ACC112 (cell line): ENCODE data around the gene NAALAD2.

Experiments
- H2AFZ ChIP-seq: fragments of 200-600 bp; sonication (generic); one replicate; pipeline ENCODE4 v1.6.0; 2017; ENCODE audit warnings: antibody characterized with exemption, low read length; ENCODE audit not compliant: unreplicated experiment
- H3K27ac ChIP-seq: fragments of 200-600 bp; sonication (generic); 2 replicates; pipeline ENCODE4 v1.5.1; 2014; ENCODE audit warnings: low read depth, mild to moderate bottlenecking, antibody characterized with exemption, low read length, moderate library complexity
- H3K27me3 ChIP-seq: fragments of 200-600 bp; sonication (generic); 2 replicates; pipeline ENCODE4 v1.6.1; 2014; ENCODE audit warnings: mild to moderate bottlenecking, antibody characterized with exemption, low read length, moderate library complexity, mixed read lengths; ENCODE audit not compliant: insufficient read depth
- H3K36me3 ChIP-seq: fragments of 200-600 bp; sonication (generic); 2 replicates; pipeline ENCODE4 v1.6.1; 2016; ENCODE audit warnings: mild to moderate bottlenecking, antibody characterized with exemption, low read length, moderate library complexity, mixed read lengths; ENCODE audit not compliant: insufficient read depth
- H3K4me1 ChIP-seq: fragments of 200-600 bp; sonication (generic); one replicate; pipeline ENCODE4 v1.6.1; 2016; ENCODE audit warnings: low read length, mixed read lengths; ENCODE audit not compliant: insufficient read depth, unreplicated experiment, control insufficient read depth
- H3K4me3 ChIP-seq: fragments of 200-600 bp; sonication (generic); 2 replicates; pipeline ENCODE4 v1.5.1; 2014; ENCODE audit warnings: mild to moderate bottlenecking, low read depth, low read length
- H3K79me2 ChIP-seq: fragments of 200-600 bp; sonication (generic); one replicate; pipeline ENCODE4 v1.6.0; 2016; ENCODE audit warnings: low read length; ENCODE audit not compliant: control insufficient read depth, unreplicated experiment, insufficient read depth

The NAALAD2 gene

DNA sequence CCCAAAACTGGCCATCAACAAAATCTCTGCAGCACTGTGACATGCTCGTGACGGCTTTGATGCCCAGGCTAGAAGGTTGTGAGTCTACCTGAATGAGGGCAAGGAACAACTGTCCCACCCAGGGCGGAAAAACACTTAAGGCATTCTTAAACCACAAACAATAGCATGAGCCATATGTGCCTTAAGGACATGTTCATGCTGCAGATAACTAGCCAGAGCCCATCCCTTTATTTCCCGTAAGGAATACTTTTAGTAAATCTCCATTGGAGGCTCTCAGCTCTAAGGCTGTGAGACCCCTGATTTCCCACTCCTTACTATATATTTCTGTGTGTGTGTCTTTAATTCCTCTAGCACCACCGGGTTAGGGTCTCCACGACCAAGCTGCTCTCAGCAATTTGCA lies 85.0 kb downstream of the NAALAD2 start:
- no peak overlapping the region for H3K4me3 ChIP-seq
- H3K4me1 ChIP-seq, result peaks cover 20% of the 10 kb centered on the region
- H3K27ac ChIP-seq, result no peak overlapping the region
- H2AFZ ChIP-seq, result no peak overlapping the region
- H3K79me2 ChIP-seq, result peaks cover 78% of the 10 kb centered on the region
- no peaks in the 10 kb centered on the region for H3K27me3 ChIP-seq
- peaks cover 7% of the 10 kb centered on the region; the same call in 1 of the 2 replicates for H3K36me3 ChIP-seq

DNA sequence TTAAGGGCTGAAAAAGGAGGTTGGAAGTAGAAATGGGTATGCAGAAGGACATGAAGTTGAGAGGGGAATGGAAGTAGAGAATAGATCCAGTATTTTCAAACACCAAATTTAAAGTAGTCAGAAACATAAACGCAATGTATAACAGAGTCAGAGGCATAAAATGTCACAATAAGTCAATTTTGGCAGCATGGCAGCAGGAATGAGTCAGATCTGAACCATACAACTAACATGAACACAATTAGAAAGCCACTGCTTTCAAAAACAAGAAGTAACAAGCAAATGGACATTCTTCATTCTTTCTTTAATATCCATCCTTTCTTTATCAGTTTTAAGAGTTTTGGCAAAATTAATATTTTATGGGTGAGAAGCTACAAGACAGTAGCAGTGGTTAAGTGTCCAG lies 85.9 kb downstream of the NAALAD2 start:
- H3K36me3 ChIP-seq, result no peaks in the 10 kb centered on the region
- H3K79me2 ChIP-seq, result peaks cover 69% of the 10 kb centered on the region
- H3K27ac ChIP-seq, result peak overlapping the region; percentile 33; the same call in 1 of the 2 replicates
- H2AFZ ChIP-seq, result no peak overlapping the region
- peaks cover 20% of the 10 kb centered on the region for H3K4me1 ChIP-seq
- peak overlapping the region; percentile 96 for H3K4me3 ChIP-seq
- H3K27me3 ChIP-seq, result no peaks in the 10 kb centered on the region

DNA sequence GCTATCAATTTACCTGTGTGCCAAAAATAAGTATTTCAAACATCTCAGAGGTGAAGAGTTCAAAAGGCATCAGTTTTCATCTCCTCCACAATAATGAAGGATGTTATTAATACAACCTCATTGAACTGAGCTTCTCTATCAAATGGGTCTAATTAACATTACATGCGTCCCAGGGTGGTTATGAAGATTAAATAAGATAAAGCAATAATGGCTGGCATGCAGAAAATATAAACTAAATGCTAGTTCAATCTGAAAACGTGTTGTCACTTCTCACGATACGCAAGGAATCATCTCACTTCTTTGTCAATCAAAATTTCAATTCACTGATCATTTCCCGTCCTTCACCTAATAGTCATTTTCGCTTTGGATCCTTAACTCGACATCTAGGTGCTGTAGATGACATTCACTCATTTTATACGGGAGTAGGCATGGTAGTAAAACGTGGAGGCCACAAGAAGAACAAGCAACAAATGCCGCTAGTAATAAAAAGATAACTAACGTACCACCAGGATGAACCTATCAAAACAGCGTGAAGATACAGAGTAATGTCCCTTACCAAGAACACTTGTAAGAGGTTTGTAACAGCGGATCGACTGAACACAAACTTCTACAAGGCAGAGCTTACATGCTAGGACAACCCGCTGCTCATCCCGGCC lies 87.5 kb downstream of the NAALAD2 start:
- Histone ChIP-seq H3K79me2 (peaks cover 56% of the 10 kb centered on the region), H3K4me3 (peak overlapping the region; percentile 96), H3K27ac (peak overlapping the region; percentile 62; the same call in 1 of the 2 replicates), H3K27me3 (no peaks in the 10 kb centered on the region), H2AFZ (peak overlapping the region; percentile 91), H3K4me1 (peaks cover 20% of the 10 kb centered on the region), H3K36me3 (no peaks in the 10 kb centered on the region)

DNA sequence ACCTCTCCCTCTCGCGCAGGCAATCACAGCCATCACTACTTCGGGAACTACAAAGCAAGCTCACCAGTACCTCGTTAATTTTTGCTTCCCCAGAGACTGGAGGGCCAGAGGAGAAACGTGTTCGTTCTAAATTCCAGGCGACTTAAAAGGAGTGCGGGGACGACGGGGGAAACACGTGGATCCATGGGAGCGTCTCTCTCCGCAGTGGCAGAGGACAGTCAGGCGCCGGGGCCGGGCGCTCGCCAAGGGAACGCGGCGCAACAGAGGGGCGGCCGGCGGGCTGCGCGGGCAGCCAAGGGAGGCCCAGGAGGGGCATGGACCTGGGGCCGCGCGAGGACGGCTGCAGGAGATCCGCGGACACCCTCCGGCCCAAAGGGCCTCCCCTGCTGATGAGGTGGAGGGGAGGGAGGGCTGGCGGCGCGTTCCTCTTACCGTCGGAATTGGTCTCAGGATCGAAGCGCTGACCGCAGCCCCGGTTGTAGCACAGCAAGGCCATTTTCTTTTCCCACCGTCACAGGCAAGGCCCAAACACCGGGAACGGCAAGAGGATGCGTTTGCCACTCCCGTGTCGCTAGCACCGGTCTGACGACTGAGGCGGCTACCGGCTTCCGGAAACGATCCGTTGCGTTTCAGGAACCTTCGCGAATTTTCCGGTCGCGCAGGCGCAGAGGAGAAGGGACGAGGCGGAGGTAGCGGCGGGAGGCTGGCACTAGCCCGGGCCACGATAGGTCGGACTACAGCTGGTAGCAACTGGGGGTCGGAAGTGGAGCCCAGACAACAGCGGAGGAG lies 88.2 kb downstream of the NAALAD2 start, which contains the start of gene CHORDC1:
TSS of gene CHORDC1 (minus strand) at position 591 of the 789 bp plus-strand sequence. CDS start at position 496, 95 bp downstream.
- Histone ChIP-seq H3K4me1 (peaks cover 20% of the 10 kb centered on the region), H3K36me3 (no peaks in the 10 kb centered on the region), H2AFZ (peak within 1 kb of the TSS; percentile 91), H3K4me3 (peak within 1 kb of the TSS; percentile 96), H3K27ac (peak within 1 kb of the TSS; percentile 62), H3K27me3 (no peaks in the 10 kb centered on the region), H3K79me2 (peaks cover 50% of the 10 kb centered on the region)

DNA sequence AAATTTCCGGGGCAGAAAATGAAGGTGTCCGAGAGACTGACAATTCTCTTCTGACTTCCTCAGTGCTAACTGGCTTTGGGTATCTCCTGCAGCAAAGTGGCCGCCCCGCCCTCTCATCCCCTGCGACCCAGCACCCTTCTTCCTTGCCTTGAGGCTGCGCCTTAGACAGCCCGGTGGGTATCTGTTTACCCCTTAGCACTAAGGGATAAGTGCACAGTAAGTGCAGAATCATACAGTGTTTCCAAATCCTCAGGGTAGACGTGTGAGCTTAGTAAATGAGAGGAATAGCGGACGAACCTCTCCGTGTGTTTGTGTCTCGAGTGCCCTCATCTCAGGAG lies 88.8 kb downstream of the NAALAD2 start:
- no peaks in the 10 kb centered on the region for H3K27me3 ChIP-seq
- H3K27ac ChIP-seq, result peak overlapping the region; percentile 62; the same call in 1 of the 2 replicates
- H3K79me2 ChIP-seq, result peaks cover 45% of the 10 kb centered on the region
- peaks cover 20% of the 10 kb centered on the region for H3K4me1 ChIP-seq
- H3K4me3 ChIP-seq, result peak overlapping the region; percentile 96
- peak overlapping the region; percentile 91 for H2AFZ ChIP-seq
- no peaks in the 10 kb centered on the region for H3K36me3 ChIP-seq

DNA sequence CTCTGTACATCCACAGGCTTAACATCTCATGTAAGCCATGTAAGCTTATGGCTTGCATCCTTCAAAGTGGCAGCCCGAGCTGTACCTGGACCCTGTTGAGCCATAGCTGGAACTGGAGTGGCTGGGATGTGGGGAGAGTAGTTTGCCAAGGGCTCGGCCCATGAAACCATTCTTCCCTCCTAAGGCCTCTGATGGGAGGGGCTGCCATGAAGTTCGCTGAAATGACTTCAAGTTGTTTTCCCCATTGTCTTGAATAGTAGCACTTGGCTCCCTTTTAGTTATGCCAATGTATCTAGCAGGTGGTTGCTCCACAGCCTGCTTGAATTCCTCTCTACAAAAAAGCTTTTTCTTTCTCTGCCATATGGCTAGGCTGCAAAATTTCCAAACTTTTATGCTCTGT lies 93.6 kb downstream of the NAALAD2 start:
- Histone ChIP-seq H3K4me3 (no peak overlapping the region), H3K27me3 (peaks cover 30% of the 10 kb centered on the region), H3K27ac (no peak overlapping the region), H3K79me2 (no peaks in the 10 kb centered on the region), H3K4me1 (no peaks in the 10 kb centered on the region), H2AFZ (no peak overlapping the region), H3K36me3 (no peaks in the 10 kb centered on the region)

DNA sequence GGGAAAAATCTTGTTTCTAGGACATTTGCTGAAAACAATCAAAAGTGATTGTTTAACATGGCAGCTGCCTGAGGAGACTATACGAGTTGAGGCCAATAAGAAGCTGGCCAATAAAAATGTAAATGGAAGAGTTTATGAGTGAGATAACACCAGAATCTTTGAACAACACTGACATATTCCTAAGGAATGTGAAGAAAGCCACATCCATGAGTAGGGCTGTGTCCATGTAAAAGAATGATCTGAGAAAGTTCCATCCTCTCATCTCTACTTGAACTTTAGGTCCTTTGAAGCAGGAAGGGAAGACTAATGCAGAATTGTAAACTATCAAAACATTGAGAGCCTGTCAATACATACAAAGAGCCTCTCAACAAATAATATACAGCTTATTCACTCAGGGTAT lies 95.3 kb downstream of the NAALAD2 start:
- H2AFZ ChIP-seq, result no peak overlapping the region
- peaks cover 41% of the 10 kb centered on the region for H3K27me3 ChIP-seq
- no peak overlapping the region for H3K4me3 ChIP-seq
- no peaks in the 10 kb centered on the region for H3K4me1 ChIP-seq
- H3K27ac ChIP-seq, result no peak overlapping the region
- H3K36me3 ChIP-seq, result no peaks in the 10 kb centered on the region
- no peaks in the 10 kb centered on the region for H3K79me2 ChIP-seq

DNA sequence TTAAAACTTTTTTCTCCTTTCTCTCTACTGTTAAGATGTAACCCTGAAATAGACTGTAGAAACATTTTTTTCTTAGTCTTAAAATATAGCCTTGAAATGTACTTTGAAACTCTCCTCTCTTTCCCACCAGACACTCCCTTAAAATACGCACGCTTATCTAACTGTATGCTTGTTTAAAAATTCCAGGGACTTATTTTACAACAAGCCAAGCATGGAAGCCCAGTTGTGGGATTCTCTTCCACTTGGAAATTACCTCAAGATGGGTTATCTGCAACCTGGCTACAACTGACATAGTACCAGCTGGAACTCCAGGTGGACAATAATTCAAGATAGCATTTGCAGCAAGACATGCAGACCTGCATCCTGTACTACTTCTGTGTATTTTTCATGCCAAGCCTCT lies 100.5 kb downstream of the NAALAD2 start:
- Histone ChIP-seq H3K4me1 (no peaks in the 10 kb centered on the region), H3K36me3 (no peaks in the 10 kb centered on the region), H3K79me2 (no peaks in the 10 kb centered on the region), H3K27ac (no peak overlapping the region), H3K27me3 (peaks cover 64% of the 10 kb centered on the region), H2AFZ (no peak overlapping the region), H3K4me3 (no peak overlapping the region)

DNA sequence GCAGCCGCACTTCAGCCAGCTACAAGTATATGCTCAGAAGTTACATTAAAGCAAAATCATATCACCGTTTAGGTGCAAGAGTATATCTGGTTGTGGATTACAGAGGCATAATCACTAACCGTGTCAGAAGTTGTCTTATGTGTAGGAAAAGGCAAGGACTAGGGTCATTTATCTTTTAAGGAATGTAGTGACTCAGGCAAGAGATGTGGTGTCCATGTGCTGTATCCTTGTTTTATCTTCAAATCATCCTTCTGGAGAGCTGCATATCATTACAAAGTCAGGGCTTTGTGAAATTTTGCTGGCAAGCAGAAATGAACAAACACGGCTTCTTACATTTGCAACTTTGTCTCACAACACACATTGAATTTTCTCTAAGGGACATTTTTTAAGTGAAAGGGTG lies 101.1 kb downstream of the NAALAD2 start:
- H3K4me3 ChIP-seq, result no peak overlapping the region
- H3K27me3 ChIP-seq, result peaks cover 64% of the 10 kb centered on the region
- H3K79me2 ChIP-seq, result no peaks in the 10 kb centered on the region
- H3K36me3 ChIP-seq, result no peaks in the 10 kb centered on the region
- no peak overlapping the region for H2AFZ ChIP-seq
- no peak overlapping the region for H3K27ac ChIP-seq
- H3K4me1 ChIP-seq, result no peaks in the 10 kb centered on the region

DNA sequence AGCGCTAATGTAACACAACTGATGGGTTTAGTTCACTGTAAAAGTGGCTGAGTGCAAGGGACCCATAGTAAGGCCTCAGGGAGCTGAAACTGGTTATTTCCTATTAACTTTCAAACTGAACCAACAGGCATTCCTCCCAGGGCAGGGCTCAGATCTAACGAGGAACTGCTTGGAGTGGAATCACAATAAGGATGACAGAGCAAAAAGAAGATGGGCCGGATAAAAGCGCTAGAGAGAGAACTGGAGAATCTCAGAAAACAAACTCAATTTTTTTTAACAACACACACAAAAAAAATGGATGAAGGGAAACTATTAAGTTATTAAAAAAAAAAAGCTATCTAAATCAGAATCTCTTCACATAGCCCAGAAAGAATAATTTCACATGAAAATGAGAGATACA lies 102.5 kb downstream of the NAALAD2 start:
- Histone ChIP-seq H3K27ac (no peak overlapping the region), H2AFZ (no peak overlapping the region), H3K36me3 (no peaks in the 10 kb centered on the region), H3K79me2 (no peaks in the 10 kb centered on the region), H3K4me3 (no peak overlapping the region), H3K4me1 (no peaks in the 10 kb centered on the region), H3K27me3 (peaks cover 49% of the 10 kb centered on the region)
